Measurements from ENCODE around the gene PVALEF.
"Not testable (repeated sequence)": the region's sequence is repeated elsewhere in the genome, so short reads cannot be mapped to it uniquely, and the experiment has no call there.

Gene PVALEF

GRCh38 chr17:81143200-81143527 lies 22.1 kb upstream of the PVALEF start:
- no peak overlapping the region for H3K4me3 ChIP-seq (ENCODE audit: low read depth, low read length)

- no peak overlapping the region for H3K4me3 ChIP-seq (ENCODE audit: low read depth, low read length)
These were observed 21.4 kb upstream of the PVALEF start for GRCh38 chr17:81143717-81144422.

- H3K4me3 ChIP-seq (ENCODE audit: low read depth, low read length), result no peak overlapping the region
These were observed 20.9 kb upstream of the PVALEF start for GRCh38 chr17:81144423-81144781.

GRCh38 chr17:81146208-81146607 lies 19.1 kb upstream of the PVALEF start:
- H3K4me3 ChIP-seq (ENCODE audit: low read depth, low read length), result not testable (repeated sequence)

GRCh38 chr17:81147701-81148100 lies 17.6 kb upstream of the PVALEF start:
- no peak overlapping the region for H3K4me3 ChIP-seq (ENCODE audit: low read depth, low read length)

GRCh38 chr17:81148571-81148970 lies 16.7 kb upstream of the PVALEF start:
- no peak overlapping the region for H3K4me3 ChIP-seq (ENCODE audit: low read depth, low read length)

- no peak overlapping the region for H3K4me3 ChIP-seq (ENCODE audit: low read depth, low read length)
These were observed 16.2 kb upstream of the PVALEF start for GRCh38 chr17:81148986-81149533.

- H3K4me3 ChIP-seq (ENCODE audit: low read depth, low read length), result no peak overlapping the region
These were observed 14.8 kb upstream of the PVALEF start for GRCh38 chr17:81150377-81151077.

- H3K4me3 ChIP-seq (ENCODE audit: low read depth, low read length), result no peak overlapping the region
These were observed 14.0 kb upstream of the PVALEF start for GRCh38 chr17:81151278-81151677.

GRCh38 chr17:81152288-81152828 lies 12.9 kb upstream of the PVALEF start:
- no peak overlapping the region for H3K4me3 ChIP-seq (ENCODE audit: low read depth, low read length)

- H3K4me3 ChIP-seq (ENCODE audit: low read depth, low read length), result no peak overlapping the region
These were observed 11.9 kb upstream of the PVALEF start for GRCh38 chr17:81153340-81153803.

- H3K4me3 ChIP-seq (ENCODE audit: low read depth, low read length), result not testable (repeated sequence)
These were observed 11.3 kb upstream of the PVALEF start for GRCh38 chr17:81154016-81154415.

- no peak overlapping the region for H3K4me3 ChIP-seq (ENCODE audit: low read depth, low read length)
These were observed 10.3 kb upstream of the PVALEF start for GRCh38 chr17:81154961-81155360.

GRCh38 chr17:81156866-81157805 lies 8.2 kb upstream of the PVALEF start:
- no peak overlapping the region for H3K4me3 ChIP-seq (ENCODE audit: low read depth, low read length)

GRCh38 chr17:81157848-81158687 lies 7.2 kb upstream of the PVALEF start:
- no peak overlapping the region for H3K4me3 ChIP-seq (ENCODE audit: low read depth, low read length)

- no peak overlapping the region for H3K4me3 ChIP-seq (ENCODE audit: low read depth, low read length)
These were observed 6.4 kb upstream of the PVALEF start for GRCh38 chr17:81158688-81159590.

- H3K4me3 ChIP-seq (ENCODE audit: low read depth, low read length), result no peak overlapping the region
These were observed 5.6 kb upstream of the PVALEF start for GRCh38 chr17:81159611-81160265.

GRCh38 chr17:81160306-81160705 lies 5.0 kb upstream of the PVALEF start:
- H3K4me3 ChIP-seq (ENCODE audit: low read depth, low read length), result no peak overlapping the region
